HG02870 (cell line): ENCODE results near the gene WNK2.
"Not testable (repeated sequence)": the region's sequence is repeated elsewhere in the genome, so short reads cannot be mapped to it uniquely, and the experiment has no call there.

Experiments
- ATAC-seq: cut with Tn5 transposase; IDR thresholded peaks from one replicate; pipeline ENCODE4 v1.9.1; 2021; ENCODE audit warnings: mild to moderate bottlenecking, moderate library complexity; ENCODE audit not compliant: unreplicated experiment

Gene WNK2

DNA sequence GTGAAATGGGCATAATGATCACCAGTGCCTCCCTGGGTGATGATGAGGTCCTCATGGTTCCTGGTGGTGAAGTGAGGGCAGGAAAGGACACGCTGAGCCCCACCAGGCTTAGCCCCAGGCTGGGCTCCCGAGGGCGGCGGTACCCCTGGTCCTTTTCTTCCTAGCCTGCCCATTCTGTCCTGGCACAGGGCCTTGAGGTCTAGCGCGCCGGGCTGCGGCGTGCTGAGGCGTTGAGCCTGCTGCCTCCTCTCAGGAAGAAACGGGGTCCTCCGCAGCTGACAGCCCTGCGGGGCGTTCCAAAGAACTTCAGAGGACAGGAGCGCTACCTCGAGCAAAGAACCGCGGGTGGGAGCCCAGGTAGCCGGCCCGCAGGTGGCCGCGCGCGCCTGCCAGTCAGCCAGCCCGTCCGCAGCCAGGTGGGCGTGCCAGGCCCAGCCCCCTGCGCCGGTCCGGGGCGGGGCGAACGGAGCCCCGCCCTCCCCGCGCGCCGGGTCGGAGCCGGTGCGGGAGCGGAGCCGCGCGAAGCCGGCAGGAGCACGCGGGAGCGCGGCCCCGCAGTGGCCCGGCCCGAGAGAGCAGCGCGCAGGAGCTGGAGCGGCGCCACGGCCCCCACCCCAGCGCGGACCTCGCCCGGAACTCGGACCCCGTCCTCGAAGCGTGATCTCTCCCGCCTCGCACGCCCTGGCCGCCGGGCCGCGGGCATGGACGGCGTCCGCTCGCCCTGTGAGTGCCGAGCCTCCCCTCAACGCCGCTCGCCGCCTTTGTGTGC, at the start of gene WNK2:
TSS of gene WNK2 (plus strand) at position 477 of the 769 bp plus-strand sequence. CDS start 791 bp downstream, outside the sequence.
- no peak for ATAC-seq

GRCh38 chr9:93134740-93135444, 49.0 kb upstream of the WNK2 start:
- no peak for ATAC-seq

GRCh38 chr9:93136011-93136440, 47.9 kb upstream of the WNK2 start:
- ATAC-seq = no peak

GRCh38 chr9:93137362-93137761, 46.6 kb upstream of the WNK2 start:
- ATAC-seq = no peak

DNA sequence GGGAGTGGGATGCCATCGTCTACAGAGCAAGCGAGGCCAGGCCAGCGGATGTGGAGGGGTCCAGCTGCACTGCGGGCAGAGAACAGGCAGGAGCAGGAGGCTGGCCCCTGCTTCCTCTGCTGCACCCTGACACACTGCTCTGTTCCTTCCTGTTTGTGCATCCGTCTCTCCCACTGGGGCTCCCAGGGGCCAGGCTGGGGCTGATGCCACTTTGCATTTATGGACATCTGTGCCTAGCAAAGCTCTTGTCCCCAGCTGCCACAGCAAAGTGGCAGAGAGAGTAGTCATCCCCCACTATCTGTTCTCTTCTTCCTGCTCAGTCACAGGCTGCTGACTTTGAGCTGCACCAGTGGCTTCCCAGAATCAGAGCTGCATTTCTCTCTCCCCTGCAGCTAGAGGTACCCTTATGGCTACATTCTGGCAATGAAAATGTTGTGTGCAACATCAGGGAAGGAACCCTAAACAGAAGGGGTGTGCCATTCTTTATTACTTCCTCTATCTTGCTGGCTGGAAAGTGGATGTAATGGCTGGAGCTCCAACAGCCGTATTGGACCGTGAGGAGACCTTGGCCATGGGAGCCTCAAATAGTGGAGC, 45.7 kb upstream of the WNK2 start:
- no peak for ATAC-seq

DNA sequence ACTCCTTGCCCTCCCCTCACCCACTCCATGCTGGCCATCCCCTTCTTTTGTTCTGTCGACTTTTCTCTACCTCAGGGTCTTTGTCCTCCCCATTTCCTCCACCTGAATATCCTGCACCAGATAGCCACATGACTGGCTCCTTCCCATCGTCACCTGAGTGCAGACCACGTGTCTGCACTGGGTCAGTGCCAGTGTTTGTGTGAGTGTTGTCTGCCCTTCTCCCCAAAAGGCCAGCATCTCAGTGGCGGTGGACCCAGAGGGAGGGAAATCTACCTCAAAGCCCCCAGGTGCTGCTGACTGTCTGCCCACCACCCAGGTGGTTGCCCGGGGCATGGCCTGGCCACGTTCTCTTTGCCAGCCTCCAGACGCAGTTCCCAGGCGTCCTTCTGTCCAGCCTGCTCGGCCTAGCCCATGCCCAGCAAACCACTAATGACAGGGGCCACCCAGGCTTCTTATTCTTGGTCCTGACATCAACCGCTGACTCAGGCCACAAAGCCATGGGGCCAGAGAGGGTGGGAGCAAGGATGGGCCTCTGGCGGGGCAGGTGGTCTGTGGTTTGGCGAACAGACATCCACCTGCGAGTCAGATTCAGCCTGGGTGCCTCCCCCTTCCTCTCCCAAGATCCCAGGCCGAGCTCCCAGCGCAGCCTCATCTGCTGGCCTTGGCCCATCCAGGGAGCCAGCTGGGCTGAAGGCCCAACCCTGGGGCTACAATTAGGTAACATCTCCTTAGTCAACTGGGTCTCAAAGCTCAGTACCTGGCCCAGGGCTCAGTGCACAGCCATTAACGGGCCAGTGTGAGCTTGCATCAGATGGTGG, 44.4 kb upstream of the WNK2 start:
- no peak for ATAC-seq

DNA sequence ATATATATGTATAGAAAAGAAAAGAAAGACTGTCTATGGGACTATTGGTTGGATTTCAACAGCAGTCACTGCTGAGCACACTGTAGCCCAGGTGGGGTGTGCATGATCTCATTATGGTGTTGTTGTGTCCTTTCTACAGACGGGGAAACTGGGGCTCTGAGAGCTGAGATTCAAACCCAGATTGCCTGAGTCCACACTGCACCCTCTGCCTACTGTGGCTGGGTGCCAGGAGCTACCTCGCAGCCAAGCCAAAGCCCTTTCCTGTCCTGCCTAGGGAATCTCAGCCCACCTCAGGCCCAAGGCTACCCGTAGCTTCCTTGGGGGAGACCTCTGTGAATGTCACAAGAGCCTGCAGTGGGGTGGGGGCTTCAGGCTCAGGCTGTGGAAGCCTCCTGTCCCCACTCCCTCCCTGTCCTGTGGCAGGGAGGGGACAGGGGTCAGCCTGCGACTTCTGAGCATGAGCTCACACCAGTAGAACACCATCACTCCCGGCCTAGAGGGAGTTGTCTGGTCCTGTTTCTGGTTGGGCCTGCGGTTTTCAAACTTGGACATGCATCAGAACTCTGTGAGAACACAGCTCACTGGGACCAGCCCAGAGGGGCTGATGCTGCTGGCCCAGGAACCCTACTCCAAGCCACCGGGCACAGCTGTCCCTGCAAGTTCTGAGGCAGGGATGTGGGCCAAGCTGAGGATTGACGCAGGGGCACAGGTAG, 42.0 kb upstream of the WNK2 start:
- no peak for ATAC-seq

DNA sequence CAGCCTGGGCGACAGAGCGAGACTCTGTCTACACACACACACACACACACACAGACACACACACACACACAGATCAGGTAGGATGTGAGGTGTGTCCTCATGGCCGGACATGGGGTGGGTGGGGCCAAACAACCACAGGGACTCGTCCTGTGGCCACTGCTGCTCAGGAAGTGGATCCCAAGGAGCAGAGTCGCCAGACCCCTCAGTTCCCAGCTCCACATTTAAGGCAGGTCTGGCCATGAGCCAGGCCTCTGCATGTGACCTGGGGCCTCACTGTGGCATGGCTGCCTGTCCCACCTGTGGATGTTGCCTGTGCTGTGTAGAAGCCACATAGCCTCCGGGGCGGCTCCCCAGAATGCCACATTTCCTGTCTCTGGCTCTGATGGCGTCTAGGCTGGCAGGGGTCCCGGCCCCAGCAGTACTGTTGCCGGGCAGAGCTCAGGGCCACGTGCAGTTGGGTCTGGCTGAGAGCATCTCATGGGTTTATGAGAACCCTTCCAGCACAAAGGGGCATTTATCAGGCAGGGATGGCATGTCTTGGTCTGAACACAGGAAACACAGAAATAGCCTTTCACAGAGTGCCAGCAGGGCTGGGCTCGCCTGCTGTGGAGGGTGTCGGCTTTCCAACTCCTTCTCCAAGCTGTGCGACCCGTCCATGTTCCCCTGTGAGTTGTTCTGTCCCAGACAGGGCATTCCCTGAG, 40.0 kb upstream of the WNK2 start:
- no peak for ATAC-seq

DNA sequence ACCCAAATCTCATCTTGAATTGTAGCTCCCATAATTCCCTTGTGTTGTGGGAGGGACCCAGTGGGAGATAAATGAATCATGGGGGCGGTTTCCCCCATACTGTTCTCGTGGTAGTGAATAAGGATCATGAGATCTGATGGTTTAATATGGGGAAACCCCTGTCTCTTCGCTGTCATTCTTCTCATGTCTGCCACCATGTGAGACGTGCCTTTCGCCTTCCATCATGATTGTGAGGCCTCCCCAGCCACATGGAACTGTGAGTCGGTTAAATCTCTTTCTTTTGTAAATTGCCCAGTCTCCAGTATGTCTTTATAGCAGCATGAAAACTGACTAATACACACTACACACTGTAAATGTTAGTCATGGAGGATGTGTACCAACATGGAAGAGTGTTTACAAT, 37.2 kb upstream of the WNK2 start:
- ATAC-seq = not testable (repeated sequence)

DNA sequence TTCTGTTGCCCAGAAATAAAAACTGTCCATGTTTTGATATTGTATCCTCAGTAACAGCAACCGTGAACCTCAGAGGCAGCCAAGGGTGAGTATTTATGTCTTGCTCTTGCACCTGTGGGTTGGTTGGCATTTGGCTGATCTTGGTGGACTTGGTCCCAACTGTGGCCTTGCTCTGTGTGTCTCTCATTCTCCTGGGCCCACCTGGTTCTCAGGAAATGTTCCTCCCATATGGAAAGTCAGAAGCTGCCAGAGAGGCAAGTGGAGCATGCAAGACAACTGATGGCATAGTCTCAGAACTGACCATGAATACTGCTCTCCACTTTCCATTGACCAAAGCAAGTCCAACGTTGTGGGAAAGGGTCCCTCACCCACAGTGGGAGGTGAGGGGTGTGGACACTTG, 36.3 kb upstream of the WNK2 start:
- no peak for ATAC-seq

- no peak for ATAC-seq
Observed at GRCh38 chr9:93148721-93149120, 35.2 kb upstream of the WNK2 start.

GRCh38 chr9:93149361-93149760, 34.6 kb upstream of the WNK2 start:
- ATAC-seq = no peak

- ATAC-seq = no peak
Observed at GRCh38 chr9:93151097-93151784, 32.7 kb upstream of the WNK2 start.

DNA sequence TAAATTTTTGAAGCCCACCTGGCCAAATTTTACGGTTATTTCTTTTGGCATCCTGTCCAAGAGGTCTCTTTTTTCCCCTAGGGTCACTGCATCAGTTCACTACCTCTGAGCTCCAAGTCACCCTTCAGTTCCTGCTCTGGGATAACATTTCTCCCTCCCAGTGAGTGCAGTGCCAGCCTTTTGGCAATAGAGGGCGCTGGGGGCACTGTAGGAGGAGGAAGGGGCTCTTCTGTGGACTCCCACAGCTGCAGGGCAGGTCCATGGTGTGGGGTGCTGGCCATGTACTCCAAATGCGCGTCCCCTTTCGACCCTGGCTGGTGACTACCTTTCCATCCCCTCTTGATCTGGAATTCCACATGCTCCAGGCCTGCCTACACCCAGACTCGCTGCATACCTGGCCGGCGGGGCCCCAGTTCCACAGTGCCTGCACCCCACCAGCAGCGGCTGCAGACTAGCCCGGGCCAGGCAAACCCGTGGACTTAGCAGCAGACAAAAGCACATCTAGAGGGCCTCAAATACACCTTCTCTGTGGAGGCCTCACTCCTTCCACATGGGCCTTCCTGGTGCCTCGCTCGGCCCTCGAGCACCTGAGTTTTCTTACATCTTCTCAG, 29.5 kb upstream of the WNK2 start:
- ATAC-seq = no peak

DNA sequence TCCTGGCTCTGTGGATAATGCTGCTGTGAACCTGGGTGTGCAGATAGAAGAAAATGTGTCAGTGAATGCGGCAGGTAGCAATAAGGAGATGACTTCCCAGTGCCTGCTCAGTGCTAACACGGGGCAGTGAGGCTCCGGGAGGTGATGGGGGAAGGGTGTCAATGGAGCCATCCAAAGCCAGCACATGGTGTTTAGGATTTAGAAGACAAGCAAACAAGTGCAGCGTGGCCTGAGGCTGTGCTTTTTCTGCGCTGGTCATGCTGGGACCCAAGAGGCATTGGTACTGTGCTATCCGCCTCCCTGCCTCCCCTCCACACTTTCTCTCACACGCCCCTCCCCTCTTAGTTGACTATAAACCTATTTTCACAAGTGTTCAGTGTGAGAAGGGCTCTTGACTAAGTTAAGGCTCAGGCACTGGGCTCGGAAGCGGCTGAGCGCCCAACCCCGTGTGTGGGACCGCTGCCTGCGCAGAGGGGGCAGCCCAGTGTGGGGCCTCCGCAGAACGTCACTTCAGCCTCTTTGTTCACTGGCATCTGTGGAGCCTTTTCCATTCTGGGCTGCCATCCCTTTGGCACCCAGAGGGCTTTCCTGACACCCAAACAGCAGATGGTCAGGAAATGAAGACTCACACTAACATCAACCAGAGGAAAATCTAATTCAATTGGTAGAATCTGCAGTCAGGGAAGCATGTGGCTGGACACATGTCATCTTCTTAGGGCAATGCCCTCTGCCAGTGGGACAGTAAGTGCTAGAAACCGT, 28.0 kb upstream of the WNK2 start:
- ATAC-seq = no peak

GRCh38 chr9:93156475-93157008, 27.4 kb upstream of the WNK2 start:
- peak; percentile 87 for ATAC-seq

DNA sequence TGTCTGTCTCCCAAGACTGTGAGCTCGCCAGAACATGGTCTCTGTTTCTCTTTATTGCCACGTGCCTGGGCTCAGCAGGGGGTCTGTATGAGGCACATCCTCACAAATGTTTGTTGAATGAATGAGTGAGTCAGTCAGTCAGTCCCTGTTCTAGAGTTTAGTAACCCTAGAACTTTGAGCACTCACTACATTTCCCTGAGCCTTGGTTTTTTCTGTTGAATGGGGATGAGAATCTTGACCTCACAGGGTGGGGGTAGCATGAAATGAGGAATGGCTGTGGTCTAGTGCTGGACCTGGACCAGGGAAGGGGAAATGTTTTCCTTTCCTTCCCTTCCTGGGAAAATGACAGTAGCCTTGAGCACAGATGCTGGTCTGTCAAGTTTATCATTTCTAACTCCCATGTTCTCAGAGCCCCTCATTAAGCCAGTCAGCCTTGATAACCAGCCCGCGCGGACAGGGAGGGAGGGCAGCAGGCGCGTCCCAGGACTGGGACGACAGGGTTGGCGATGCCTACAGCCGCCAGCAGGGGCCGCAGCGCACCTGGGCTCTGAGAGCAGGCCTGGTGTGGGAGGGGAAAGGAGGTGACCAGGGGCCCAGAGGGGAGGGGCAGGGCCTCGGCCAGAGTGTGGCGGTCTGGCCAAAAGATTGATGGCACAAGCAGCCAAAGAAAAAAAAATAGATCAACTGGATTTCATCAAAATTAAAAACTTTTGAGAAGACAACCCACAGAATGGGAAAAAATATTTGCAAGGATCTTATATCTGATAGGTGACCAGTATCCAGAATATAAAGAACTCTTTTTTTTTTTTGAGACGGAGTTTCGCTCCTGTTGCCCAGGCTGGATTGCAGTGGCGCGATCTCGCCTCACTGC, 24.1 kb upstream of the WNK2 start:
- ATAC-seq = peak; percentile 62
